Stimulated activated CD8-positive, alpha-beta memory T cell treated with anti-CD3 and anti-CD28 coated beads, Interleukin-12 subunit alpha, Interleukin-12 subunit beta, amount 100 ng/mL, for 24 hours (primary cell): Measurements from ENCODE around the gene ZMYND8.
"Not testable (repeated sequence)": the region's sequence is repeated elsewhere in the genome, so short reads cannot be mapped to it uniquely, and the experiment has no call there.

Experiments used
- DNase-seq: peaks from one replicate; pipeline ENCODE4 v3.0.0-alpha.2; 2020; ENCODE audit errors: extremely low read depth

ZMYND8 gene

DNA sequence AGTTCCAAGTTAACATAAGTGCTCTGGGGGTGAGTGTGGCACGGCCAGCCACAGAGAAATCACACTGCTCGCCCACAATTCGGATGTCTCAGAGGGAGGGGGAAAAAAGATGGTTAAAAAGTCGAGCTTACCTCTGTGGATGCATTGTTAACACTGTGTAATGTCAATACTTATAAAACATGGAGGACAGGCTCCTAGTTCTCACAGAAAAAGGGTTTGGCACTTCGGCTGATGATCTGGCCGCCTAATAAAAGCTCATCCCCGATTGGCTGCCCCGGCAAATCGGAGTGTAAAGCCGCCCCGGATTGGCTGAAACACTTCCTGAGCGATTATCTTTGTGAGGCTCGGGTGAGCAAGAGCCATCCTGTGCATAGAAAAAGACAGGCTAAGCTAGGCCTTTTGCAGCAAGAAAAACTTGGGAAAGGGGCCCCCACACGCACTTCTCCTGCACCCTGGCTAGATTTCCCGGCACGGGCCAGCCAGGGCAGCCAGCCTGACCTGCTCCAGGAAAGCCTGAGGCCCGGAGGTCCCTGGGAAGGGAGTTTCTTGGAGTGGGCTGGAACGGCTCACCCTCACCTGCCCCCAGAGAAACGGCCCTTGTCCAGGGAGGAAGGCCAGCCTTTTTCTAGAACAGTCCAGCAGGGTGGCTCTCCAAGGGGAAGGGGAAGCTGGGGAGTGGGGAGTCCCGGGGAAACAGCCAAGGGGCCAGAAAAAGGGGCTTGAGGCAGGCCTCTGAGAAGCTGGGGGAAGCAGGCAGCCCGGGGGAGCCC is at the start of gene ZMYND8:
Gene ZMYND8 (minus strand): TSS at position 174 of the 770 bp plus-strand sequence. CDS start 29 bp downstream, at position 145.
- DNase-seq, result peak; percentile 64

DNA sequence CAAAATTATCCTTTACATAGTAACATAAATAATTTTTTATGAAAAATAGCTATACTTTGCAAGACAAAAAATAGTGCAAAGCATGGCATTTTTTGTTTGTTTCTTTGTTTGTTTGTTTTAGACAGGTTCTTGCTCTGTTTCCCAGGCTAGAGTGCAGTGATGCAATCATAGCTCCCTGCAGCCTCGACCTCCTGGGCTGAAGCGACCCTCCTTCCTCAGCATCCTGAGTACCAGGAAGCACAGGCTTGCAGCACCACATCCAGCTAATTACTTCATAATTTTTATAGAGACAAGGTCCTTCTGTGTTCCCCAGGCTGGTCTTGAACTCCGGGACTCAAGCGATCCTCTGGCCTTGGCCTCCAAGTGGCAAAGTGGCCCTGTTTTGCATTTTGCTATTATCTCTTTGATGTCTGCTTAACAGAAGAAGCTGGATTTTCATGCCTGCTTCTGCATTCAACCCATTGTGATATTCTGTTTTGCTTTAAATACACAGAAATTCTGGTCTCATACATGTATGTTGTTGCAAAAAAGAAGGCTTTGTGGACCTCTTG is 49.4 kb upstream of the ZMYND8 start:
- DNase-seq, result no peak

DNA sequence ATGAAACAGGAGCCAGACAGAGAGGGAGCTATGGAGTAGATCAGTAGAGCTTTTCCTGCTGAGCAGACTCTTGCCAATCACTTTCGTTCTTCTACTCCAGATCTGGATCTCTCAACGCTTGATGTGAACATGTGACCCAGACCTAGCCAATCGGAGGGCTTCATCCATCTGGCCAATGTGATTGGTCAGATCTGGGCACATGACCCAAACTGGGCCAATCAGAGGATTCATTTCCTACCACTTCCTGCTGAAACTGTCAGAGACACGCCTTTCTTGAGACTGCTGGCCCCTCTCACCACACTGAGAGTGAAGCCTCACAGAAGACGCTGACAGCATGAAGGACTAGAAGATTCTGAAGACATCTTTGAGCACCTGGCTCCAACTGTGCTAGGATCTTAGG is 44.2 kb upstream of the ZMYND8 start:
- no peak for DNase-seq

DNA sequence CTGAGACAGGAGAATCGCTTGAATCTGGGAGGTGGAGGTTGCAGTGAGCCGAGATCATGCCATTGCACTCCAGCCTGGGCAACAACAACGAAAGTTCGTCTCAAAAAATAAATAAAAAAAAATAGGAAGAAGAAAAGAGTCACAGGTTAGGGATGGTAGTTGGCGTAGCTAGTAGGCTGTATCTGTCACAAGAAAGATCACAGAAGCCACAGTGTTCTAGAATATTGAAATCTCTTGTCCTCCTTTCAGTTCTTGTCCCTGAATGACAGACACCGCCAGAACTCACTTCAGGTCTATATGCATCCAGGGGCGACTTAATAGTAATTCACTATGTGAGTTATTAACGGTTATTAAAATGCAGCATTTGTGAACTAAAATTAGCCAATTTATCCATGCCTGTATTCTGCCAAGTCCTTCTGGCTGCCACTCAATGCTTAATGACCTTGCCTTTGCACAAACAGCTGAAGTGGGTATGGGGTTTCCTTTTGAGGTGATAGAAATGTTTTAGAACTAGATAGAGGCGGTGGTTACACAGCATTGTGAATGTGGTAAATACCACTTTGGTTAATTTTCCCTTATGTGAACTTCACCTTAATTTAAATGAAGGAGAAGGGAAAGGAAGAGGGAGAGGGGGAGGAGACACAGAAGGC is 41.3 kb upstream of the ZMYND8 start:
- no peak for DNase-seq

DNA sequence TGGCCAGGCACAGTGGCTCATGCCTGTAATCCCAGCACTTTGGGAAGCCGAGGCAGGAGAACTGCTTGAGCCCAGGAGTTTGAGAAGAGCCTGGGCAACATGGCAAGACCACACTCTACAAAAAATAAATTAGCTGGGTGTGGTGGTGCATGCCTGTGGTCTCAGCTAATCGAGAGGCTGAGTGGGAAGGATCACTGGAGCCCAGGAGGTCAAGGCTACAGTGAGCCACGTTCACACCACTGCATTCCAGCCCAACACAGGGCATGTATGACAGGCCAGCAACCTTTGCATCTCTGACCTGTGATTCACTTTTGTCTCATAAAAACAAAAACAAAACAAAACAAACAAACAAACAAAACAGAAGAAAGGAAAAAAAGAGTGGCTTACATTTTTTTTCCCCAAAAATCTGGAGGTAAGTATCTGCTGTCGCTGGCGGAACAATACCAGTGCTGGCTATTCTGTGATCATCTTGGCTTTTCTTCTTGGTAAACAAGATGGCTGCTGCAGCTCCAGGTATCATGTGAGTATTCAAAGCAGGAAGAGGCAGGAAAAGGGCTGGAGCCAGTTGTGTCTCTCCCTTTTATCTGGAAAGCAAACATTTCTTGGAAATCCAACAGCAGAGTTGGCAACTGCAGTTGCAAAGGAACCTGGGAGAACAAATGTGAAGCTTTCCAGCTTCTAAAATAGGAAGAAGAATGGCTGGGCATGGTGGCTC is 40.4 kb upstream of the ZMYND8 start:
- DNase-seq, result no peak

DNA sequence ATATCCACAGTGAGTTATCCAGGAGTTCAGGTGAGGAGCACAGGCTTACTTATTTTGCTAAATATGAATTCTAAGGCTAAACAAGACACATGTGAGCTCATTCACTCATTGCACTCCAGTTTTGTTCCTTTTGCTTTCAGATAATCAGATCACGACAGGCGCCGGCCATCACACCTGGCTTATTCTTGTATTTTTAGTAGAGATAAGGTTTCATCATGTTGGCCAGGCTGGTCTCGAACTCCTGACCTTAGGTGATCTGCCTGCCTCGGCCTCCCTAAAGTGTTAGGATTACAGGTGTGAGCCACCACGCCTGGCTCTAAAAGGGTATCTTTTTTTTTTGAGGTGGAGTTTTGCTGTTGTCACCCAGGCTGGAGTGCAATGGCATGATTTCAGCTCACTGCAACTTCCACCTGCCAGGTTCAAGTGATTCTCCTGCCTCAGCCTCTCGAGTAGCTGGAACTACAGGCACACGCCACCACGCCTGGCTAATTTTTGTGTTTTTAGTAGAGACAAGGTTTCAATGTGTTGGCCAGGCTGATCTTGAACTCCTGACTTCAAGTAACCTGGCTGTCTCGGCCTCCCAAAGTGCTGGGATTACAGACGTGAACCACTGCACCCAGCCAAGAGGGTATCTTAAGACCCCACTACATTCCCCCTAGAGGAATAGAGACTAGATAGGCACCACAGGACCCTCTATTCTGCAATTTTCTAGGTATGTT is 37.5 kb upstream of the ZMYND8 start:
- not testable (repeated sequence) for DNase-seq

DNA sequence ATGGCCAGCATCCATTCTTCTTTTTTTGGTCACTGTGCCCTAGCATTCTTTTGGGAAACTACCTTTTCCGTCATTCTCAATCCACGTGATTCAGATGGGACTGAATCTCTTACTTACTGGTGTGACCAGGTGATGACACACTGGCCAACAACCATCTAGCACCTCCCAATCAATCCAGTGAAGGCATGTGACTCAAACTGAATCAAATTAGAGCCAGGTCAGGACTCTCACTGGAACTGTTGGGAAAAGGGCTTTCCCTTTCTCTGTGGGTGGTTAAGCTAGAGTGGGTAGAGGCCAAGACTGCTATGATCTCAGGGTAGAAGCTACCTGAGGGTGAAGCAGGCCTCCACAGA is 36.2 kb upstream of the ZMYND8 start:
- DNase-seq, result no peak

DNA sequence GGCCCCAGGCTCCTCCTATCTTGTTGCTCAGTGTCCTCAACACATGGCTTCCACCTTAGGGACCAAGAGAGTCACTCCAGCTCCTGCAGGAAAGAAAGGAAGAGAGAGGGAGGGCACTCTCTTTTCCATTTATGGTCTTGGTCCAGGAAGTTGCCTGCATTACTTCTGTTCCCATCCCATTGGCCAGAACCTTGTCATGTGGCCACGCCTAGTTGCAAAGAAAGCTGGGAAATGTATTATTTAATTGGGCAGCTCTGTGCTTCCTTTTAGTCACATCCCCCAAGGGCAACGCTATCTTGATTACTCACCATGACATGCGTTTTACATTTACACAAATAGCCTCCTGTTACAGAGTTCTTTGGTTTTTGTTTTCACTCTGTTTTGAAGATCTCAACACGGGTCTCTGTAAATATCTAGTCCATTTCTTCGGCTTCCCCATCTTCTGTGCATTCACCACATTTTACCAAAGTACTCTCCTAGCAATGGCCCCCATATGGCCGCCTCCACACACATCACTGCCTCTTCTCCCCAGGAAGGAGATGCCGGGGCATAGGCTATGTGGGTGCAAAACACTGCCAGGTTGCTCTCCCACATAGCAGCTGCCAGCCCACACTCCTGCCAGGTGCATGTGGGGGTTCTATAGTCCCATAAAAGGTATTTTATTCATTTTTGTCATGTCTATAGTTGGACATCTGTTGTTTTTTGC is 35.7 kb upstream of the ZMYND8 start:
- DNase-seq, result no peak

DNA sequence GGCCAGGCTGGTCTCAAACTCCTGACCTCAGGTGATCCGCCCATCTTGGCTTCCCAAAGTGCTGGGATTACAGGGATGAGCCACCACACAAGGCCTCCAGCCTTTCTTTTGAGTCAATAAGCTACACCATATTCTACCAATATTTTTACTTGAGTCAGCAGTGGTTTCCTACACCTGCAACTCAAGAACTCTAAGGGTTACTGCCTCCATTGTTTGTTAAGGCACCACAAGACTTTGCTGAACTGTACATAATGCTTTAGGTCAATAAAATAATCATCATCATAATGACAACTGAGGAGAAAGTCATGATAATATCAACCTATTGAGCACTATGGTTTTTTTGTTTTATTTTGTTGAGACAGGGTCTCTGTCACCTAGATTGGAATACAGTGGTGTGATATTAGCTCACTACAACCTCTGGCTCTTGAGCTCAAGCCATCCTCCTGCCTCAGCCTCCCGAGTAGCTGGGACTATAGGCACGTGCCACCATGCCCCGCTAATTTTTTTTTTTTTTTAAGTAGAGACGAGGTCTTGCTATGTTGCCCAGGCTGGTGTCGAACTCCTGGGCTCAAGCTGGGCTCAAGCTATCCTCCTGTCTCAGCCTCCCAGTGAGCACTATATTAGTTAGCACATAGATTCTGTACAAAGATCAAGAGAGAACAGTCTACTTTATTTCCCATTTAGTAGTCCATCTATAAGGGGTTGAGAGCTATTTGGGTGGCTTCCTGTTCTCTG is 34.9 kb upstream of the ZMYND8 start:
- DNase-seq, result no peak

DNA sequence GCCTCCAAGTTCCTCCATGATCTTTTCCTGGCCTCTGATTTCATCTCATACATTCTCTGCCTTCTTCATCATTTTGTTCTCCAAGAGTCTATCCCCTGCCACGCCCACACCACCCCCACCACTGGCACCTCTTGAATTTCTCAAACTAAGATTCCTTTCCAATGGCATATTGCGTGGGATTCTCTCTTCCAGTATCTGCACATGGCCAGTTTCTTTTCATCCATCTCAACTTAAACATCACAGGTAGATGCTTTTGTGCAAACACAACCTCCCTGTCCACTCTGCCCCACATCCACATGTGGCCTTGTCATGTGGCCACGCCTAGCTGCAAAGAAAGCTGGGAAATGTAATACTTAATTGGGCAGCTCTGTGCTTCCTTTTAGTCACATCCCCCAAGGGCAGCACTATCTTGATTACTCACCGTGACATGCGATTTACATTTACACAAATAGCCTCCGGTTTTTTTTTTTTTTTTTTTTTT is 33.4 kb upstream of the ZMYND8 start:
- no peak for DNase-seq

DNA sequence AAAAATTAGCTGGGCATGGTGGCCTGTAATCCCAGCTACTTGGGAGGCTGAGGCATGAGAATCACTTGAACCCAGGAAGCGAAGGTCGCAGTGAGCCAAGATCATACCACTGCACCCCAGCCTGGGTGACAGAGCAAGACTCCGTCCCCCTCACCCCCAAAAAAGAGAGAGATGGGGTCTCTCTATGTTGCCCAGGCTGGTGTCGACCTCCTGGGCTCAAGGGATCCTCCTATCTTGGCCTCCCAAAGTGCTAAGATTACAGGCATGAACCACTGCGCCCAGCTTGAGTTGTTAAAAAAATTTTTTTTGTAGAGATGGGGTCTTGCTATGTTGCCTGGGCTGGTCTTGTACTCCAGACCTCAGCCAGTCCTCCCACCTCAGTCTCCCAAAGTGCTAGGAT is 29.5 kb upstream of the ZMYND8 start:
- not testable (repeated sequence) for DNase-seq

DNA sequence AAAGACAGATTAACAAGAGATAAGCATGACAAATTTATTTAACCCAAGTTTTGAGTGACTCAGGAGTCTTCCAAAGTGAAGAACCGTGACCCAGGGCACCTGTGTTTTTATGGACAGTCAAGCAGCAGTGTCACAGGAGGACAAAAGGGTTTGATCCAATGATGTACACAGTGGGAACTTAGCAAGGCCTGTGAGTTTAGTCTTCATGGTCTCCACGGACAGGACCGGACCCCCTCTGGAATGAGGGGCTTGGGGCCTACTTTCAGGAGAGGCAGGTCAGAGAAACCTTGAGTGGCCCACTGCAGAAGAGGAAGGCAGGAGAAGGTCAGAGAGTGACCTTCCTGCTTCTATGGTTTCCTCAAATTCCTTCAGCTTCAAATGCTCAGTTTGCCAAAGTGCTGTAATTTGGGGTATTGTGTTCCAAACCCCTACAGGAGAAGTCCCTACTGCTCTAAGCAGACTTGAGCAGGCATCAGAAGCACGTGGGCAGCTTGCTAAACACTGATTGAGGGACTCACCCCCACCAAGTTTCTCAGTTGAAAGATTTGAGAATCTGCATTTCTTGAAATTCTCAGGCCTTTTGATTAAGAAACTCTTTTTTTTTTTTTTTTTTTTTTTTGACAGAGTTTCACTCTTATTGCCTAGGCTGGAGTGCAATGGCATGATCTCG is 26.4 kb upstream of the ZMYND8 start:
- DNase-seq, result no peak

DNA sequence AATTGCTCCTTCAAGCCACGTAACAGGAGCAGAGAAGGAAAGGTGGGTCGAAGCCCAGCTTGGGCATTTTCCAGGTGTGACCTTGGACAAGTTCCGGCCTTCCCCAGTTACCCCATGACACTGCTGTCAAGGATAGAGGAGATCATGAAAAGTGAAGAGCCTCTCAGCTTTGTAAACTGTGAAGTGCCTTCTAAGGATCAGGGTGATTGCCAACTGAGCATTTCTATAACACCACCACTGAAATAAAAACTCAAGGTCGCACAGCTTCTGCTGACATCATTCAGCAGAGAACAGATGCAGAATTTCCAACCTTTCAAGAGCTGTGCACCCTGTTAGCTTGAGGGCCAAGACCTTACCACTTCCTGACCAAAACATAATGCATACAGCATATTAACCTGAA is 24.0 kb upstream of the ZMYND8 start:
- no peak for DNase-seq

DNA sequence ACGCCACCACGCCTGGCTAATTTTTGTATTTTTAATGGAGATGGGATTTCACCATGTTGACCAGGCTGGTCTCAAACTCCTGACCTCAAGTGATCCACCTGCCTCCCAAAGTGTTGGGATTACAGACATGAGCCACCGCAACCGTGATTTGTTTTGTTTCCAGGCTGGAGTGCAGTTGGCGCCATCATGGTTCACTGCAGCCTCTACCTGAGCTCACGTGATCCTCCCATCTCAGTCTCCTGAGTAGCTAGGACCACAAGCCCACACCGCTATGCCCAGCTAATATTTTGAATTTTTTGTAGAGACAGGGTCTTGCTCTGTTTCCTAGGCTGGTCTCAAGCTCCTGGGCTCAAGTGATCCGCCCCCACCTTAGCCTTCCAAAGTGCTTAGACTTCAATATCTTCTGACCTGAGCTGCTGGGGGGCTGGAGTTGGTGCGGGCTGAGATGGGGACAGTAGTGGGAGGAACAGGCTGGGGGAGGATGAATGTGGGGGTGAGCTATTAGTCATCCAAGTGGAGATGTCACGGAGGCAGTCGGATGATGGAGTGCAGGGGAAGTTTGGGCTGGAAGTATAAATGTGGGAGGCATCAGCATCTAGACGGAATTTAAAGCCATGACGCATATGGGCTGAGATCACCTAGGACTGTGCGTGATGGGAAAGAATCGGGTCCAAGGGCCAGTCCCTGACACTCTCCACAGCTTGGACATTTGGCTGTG is 23.1 kb upstream of the ZMYND8 start:
- no peak for DNase-seq

DNA sequence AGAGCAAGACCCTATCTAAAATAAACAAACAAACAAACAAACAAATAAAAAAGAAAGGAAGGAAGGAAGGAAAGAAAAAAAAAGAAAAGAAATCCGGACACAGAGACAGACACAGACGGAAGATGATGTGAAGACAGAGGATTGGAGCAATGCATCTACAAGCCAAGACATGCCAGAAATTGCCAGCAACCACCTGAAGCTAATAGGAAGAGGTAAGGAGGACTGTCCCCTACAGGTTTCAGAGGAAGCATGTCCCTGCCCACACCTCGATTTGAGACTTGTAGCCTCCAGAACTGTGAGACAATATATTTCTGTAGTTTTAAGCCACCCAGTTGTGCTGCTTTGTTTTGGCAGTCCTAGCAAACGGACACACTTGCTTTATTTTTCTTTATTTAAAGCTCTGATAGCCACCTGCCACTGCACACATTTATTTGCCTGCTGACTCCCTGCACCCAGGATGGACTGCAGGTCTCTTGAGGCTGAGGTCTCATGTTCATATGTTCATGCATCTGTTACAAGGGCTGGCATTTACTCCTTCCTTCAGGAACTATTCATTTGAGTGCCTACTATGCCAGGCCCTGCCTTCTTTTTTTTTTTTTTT is 20.7 kb upstream of the ZMYND8 start:
- no peak for DNase-seq

DNA sequence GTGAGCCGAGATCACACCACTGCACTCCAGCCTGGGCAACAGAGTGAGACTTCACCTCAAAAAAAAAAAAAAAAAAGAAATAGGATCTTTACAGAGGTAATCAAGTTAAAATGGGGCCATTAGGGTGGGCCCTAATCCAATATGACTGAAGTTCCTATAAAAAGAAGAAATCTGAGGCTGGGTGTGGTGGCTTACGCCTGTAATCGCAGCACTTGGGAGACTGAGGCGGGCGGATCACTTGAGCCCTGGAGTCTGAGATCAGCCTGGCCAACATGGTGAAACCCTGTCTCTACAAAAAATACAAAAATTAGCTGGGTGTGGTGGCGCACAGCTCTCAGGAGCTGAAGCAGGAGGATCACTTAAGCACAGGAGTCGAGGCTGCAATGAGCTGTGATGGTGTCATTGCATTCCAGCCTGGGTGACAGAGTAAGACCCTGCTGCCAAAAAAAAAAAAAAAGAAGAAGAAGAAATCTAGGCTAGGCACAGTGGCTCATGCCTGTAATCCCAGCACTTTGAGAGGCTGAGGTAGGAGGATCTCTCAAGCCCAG is 19.7 kb upstream of the ZMYND8 start:
- not testable (repeated sequence) for DNase-seq

DNA sequence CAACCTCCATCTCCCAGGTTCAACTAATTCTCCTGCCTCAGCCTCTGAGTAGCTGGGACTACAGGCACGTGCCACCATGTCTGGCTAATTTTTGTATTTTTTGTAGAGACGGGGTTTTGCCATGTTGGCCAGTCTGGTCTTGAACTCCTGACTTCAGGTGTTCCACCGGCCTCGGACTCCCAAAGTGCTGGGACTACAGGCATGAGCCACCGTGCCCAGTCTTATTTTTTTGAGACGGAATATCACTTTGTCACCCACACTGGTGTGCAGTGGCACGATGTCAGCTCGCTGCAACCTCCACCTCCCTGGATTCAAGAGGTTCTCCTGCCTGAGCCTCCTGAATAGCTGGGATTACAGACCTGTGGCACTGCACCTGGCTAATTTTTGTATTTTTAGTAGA is 17.6 kb upstream of the ZMYND8 start:
- not testable (repeated sequence) for DNase-seq

DNA sequence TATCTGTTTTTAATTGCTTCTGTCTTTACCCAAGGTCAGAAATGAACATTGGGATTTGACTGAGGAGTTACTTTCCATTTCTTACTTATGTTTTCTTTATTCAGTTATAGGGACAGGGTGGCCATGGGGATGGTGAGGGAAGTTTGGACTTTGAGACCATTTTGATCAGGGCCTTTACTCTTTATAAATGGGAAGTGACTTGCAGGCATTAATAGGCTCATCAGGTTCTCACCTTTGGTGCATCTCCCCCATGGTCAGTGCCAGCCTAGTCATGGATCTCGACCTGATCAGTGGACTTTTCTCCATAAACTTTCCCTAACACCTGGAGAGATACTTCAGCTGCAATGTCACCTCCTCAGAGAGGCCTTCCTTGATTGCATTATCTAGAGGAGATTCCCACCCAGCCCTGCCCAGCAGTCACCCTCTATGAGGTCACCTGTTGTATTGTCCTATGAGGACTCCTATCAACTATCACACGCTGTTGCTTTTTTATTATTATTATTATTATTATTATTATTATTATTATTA is 16.8 kb upstream of the ZMYND8 start:
- no peak for DNase-seq
